NK-92 (cell line): ENCODE data around the gene CCNB1.
"Not testable (repeated sequence)": the region's sequence is repeated elsewhere in the genome, so short reads cannot be mapped to it uniquely, and the experiment has no call there.

Experiments used
- DNase-seq: peaks from one replicate; lab custom pipeline; 2025; ENCODE audit not compliant: unreplicated experiment; lab: John Stamatoyannopoulos, UW

Gene CCNB1

DNA sequence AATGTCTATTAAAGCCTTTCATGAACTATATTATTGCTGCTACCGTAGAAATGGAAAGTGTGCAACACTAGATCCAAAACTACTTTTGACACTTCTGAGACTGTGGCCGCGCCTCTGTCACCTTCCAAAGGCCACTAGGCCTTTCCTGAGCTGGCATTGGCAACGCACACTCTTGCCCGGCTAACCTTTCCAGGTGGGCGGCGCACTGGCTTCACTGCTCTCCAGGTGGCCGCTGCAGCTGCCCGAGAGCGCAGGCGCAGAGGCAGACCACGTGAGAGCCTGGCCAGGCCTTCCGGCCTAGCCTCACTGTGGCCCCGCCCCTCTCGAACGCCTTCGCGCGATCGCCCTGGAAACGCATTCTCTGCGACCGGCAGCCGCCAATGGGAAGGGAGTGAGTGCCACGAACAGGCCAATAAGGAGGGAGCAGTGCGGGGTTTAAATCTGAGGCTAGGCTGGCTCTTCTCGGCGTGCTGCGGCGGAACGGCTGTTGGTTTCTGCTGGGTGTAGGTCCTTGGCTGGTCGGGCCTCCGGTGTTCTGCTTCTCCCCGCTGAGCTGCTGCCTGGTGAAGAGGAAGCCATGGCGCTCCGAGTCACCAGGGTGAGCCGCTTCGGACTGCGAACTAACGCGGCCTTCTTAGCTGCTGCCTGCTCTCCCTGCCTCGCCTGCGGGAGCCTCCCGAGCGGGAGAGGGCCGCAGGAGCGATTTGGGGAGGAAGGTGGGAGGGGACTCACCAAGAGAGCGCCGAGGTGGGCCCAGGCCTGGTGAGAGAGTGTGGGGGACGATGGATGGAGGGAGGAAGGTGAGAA, at the start of gene CCNB1:
TSS of gene CCNB1 (plus strand) at position 465 of the 807 bp plus-strand sequence. CDS start at position 578, 113 bp downstream.
- DNase-seq, result peak; percentile 77

DNA sequence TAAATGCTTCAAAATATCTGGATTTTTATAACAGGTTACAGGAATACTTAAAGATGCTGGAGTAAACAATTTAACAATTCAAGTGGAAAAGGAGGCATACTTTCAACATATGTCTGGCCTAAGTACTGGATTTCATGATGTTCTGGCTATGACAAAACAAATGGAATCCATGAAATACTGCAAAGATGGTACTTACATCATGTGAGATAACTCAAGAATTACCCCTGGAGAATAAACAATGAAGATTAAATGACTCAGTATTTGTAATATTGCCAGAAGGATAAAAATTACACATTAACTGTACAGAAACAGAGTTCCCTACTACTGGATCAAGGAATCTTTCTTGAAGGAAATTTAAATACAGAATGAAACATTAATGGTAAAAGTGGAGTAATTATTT, 37.5 kb upstream of the CCNB1 start:
- no peak for DNase-seq

DNA sequence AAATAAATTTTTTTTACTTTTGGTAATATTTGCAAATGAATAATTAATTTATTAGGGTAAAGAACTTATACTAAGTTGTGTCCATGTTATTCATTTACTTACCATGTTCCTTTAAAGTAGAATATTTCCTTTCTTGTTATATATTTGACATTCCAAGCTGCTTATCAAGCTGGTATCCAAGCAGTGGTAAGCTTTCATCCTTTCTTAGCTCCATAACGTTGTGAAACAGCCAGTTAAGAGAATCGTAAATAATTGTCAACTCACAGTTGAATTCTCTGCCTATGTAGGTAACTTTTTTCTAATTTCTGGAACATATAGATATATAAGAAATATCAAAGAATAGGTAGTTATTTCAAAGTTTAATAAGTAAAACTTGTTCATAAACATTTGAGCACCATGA, 36.7 kb upstream of the CCNB1 start:
- DNase-seq, result no peak

DNA sequence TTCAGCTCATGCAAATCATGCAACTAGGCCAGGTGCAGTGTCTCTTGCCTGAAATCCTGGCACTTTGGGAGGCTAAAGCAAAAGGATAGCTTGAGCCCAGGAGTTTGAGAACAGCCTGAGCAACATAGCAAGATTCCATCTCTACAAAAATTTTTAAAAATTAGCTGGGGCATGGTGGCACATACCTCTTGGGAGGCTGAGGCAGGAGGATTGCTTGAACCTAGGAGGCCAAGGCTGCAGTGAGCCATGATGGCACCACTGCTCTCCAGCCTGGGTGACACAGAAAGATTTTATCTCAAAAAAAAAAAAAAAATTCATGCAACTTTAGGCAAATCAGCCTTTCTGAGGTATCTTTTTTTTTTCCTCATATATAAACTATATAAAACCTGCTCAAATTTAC, 35.6 kb upstream of the CCNB1 start:
- no peak for DNase-seq

DNA sequence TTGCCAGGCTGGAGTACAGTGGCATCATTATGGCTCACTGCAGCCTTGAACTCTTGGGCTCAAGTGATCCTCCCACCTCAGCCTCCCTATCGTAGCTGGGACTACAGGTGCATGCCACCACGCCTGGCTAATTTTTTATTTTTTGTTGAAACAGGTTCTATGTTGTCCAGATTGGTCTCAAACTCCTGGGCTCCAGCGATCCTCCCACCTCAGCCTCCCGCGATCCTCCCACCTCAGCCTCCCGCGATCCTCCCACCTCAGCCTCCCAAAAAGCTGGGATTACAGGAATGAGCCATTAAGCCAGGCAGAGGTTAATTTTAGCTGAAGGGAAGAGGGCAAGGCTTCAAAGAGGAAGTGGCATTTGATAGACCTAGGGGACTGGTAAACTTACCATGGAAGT, 32.8 kb upstream of the CCNB1 start:
- DNase-seq, result no peak

DNA sequence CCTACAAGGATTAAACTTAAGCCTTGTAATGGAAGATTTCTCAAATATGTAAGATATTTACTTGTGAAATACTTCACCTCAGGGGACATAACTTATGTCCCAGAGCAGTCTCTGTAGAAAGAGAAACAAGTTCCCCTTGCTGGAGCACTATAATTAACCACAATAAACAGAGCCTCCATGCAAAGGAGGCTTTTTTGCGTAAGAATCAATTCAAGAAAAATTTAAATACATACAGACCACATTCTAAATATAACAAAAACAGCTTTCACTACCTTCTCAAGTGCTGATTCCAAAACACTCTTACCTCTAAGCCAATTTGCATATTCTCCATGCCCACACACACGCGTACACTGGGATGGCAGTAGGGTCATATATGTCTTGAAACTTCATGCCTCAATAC, 30.7 kb upstream of the CCNB1 start:
- DNase-seq, result no peak

DNA sequence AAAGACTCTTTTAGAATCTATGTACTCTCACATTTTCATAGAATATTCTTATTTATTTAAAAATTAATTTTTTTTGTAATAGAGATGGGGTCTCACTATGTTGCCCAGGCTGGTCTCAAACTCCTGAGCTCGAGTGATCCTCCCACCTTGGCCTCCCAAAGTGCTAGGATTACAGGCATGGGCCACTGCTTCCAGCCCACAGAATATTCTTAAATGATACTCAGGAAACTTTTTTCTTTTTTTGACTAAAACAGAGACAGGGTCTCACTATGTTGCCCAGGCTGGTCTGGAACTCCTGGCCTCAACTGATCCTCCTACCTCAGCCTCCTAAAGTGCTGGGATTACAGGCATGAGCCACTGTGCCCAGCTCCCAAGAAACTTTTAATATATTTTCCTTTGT, 29.7 kb upstream of the CCNB1 start:
- not testable (repeated sequence) for DNase-seq

DNA sequence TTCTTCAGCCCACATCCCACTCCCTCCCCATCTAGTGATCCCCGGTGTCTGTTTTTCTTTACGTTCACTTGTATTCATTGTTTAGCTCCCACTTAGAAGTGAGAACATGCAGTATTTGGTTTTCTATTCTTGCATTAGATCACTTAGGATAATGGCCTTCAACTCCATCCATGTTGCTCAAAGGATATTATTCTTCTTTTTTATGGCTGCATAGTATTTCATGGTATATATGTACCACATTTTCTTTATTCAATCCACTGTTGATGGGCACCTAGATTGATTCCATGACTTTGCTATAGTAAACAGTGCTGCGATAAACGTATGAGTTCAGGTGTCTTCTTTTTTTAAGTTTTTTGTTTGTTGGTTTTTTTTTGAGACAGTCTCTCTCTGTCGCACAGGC, 29.1 kb upstream of the CCNB1 start:
- DNase-seq, result no peak

DNA sequence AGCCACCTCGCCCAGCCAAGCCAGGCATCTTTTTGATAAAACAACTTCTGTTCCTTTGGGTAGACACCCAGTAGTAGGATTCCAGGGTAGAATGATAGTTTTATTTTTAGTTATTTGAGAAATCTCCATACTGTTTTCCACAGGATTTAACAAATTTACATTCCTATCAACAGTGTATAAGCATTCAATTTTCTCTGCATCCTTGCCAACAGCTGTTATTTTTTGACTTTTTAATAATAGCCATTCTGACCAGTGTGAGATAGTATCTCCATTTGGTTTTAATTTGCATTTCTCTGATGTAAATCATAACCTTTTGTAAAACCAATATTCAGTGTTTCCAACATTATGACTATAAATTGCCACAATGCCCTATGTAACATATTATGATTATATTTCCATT, 28.2 kb upstream of the CCNB1 start:
- no peak for DNase-seq

DNA sequence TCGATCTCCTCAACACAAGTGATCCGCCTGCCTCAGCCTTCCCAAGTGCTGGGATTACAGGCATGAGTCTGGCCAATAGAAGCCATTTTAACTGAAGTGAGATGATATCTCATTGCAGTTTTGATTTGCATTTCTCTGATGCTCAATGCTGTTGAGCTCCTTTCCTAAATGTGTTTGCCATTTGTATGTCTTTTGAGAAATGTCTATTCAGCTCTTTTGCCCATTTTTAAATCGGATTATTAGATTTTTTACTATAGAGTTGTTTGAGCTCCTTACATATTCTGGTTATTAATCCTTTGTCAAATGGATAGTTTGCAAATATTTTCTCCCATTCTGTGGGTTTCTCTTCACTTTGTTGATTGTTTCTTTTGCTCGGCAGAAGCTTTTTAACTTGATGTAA, 26.7 kb upstream of the CCNB1 start:
- not testable (repeated sequence) for DNase-seq

DNA sequence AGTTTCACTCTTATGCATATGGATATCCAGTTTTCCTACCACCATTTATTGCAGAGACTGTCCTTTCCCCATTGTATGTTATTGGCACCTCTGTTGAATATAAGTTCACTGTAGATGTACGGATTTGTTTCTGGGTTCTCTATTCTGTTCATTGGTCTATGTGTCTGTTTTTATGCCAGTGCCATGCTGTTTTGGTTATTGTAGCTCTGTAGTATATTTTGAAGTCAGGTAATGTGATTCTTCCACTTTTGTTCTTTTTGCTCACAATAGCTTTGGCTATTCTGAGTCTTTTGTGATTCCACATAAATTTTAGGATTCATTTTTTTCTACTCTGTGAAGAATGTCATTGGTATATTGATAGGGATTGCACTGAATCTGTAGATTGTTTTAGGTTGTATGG, 26.1 kb upstream of the CCNB1 start:
- no peak for DNase-seq

DNA sequence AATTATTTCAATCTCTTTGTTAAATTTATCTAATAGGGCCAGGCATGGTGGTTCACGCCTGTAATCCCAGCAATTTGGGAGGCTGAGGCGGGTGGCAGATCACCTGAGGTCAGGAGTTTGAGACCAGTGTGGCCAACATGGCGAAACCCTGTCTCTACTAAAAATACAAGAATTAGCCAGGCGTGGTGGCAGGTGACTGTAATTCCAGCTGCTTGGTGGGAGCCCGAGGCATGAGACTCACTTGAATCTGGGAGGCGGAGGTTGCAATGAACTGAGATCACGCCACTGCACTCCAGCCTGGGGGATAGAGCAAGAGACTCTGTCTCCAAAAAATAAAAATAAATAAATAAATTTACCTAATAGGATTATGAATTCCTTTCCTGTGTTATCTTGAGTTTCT, 18.4 kb upstream of the CCNB1 start:
- DNase-seq, result not testable (repeated sequence)

DNA sequence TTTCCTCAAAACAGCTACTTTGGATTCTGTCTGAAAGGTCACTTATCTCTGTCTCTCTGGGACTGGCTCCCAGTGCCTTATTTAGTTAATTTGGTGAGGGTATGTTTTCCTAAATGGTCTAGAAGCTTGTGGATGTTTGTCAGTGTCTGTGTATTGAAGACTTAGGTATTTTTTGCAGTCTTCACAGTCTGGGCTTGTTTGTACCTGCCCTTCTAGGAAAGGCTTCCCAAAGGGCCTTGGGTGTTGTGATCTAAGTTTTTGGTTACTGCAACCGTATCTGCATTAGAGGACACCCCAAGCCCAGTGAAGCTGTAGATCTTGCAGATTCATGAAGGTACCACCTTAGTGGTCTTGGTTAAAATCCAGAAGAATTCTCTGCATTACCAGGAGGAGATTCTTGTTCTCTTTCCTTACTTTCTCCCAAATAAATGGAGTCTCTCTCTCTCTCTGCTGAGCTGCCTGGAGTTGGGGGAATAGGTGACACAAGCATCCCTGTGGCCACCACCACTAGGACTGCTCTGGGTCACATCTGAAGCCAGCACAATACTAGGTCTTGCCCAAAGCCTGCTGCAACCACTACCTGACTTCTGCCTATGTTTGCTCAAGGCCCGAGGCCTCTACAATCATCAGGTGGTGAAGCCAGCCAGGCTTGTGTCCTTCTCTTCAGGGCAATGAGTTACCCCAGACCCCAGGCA, 17.8 kb upstream of the CCNB1 start:
- DNase-seq, result no peak

DNA sequence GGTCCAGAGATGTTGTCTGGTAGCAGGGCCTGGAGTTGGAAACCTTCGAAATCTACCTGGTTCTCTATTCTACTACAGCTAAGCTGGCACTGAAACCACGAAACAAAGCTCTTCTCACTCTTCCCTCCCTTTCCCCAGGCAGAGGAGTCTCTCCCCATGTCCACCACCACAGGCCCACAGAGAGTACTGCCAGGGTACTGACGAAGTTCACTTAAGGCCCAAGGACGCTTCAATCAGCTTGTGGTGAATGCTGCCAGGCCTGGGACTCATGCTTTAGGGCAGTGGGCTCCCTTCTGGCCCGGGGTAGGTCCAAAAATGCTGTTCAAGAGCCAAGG, 17.3 kb upstream of the CCNB1 start:
- DNase-seq, result no peak

DNA sequence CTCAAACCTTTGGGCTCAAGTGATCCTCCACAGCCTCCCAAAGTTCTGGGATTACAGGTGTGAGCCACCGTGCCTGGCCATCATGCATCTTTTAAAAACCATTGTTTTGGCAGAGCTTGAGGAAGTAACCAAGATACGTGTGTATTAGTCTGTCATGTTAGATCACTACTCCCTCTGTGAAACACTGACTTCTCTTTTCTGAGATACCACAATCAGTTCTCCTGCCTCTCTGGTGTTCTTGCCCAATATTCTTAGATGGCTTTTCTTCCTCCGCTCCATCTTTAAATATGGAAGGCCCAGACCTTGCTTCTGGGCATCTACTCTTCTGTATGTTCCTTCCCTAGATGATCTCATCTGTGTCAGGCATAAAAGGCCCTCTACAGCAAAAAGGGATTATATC, 14.2 kb upstream of the CCNB1 start:
- DNase-seq, result no peak

DNA sequence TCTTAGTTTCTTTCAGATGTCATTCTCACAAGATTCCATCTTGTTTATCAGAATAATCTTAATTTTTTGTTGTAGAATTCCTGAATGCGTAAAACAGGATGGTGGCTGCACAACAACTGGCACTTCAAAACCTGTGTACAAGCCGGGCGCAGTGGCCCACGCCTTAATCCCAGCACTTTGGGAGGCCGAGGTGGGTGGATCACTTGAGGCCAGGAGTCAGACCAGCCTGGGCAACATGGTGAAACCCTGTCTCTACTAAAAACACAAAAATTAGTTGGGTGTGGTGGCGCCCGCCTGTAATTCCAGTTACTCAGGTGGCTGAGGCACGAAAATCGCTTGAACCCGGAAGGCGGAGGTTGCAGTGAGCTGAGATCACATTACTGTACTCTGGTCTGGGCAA, 10.5 kb upstream of the CCNB1 start:
- DNase-seq, result no peak

DNA sequence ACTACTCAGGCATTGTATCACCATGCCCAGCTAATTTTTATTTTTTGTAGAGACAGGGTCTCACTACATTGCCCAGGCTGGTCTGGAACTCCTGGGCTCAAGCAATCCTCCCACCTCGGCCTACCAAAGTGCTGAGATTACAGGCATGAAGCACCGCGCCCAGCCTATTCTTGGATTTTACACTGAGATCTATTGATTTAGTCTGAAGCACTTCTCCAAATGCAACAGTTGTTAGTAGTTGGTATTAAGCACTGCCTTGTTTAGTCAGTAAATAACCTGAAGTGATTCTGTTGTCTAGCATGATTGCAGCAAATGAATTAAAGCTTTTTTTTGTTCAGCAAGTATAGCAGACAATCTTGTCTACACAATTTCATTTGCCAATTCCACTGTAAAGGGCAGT, 8.9 kb upstream of the CCNB1 start:
- DNase-seq, result no peak

DNA sequence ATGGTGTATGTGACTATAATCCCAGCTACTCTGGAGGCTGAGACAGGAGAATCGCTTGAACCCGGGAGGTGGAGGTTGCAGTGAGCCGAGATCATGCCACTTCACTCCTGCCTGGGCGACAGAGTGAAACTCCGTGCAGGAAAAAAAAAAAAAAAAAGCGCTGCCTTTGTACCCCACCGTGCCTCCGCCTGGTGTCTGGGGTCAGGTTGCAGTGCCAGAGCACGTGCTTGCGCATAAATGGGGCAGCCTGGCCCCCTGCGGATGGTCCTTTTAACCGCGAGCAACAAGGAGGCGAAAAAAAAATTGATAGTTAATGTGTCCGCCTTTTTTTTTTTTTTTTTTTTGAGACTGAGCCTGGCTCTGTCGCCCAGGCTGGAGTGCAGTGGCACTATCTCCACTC, 6.3 kb upstream of the CCNB1 start:
- no peak for DNase-seq

DNA sequence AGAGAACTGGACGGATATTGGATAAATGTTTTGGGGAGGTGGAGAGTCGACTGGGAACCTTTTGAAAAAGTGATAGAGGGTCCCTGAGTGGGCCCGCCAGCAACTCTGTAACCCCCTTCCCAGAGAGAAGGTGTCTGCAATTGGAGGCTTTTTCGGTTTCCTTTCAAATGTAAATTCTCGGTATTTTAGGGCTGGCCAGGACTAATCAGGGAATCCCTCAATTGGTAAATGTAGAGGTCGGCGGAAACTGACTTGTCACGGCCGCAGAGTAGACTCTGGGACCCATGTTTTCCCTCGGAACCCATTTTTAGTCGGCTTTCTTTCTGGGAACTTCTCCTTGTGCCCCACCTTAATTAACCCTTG, 524 bp downstream of the CCNB1 start:
- DNase-seq, result no peak

DNA sequence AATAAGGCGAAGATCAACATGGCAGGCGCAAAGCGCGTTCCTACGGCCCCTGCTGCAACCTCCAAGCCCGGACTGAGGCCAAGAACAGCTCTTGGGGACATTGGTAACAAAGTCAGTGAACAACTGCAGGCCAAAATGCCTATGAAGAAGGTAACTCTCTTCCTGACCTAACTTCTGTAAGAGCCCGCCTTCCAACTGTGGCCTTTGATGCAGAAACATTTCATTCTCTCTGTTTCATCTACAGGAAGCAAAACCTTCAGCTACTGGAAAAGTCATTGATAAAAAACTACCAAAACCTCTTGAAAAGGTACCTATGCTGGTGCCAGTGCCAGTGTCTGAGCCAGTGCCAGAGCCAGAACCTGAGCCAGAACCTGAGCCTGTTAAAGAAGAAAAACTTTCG, 979 bp downstream of the CCNB1 start:
- DNase-seq, result no peak

DNA sequence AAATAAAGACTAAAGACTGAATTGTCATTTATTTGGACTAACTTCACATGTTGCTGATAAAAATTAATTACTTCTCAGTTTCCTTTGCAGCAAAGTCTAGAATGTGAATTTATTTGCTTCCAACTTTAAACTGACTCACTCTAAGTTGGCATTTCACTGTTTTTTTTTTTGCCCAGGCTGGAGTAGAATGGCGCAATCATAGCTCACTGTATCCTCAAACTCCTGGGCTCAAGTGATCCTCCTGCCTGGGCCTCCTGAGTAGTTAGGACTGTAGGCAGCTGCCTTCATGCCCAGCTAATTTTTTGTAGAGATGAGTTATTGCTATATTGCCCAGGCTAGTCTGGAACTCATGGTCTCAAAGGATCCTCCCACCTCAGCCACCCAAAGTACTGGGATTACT, 3.5 kb downstream of the CCNB1 start:
- no peak for DNase-seq

DNA sequence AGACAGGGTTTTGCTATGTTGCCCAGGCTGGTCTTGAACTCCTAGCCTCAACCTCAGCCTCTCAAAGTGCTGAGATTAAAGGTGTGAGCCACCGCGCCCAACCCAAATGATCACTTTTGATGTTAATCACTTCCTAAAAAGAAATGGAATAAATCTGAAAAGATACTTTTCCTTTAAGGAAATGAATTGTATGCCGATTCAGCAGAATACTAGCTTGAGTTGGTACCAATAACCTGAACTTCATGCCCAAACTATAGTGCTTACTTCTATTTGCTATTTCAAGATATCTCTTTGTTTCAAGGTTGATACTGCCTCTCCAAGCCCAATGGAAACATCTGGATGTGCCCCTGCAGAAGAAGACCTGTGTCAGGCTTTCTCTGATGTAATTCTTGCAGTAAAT, 4.0 kb downstream of the CCNB1 start:
- no peak for DNase-seq
